CD8-positive, alpha-beta memory T cell (primary cell): ENCODE results near the gene NOD2. TPM values are rescaled to one million over a fixed set of nuclear protein-coding genes. Genes with fewer than 3 reads are reported as not detected.

Experiments
- CTCF ChIA-PET: fragments of 350-600 bp; sonication (Branson Sonifier 250); formaldehyde crosslinking; loops from one replicate; lab custom pipeline; 2021; ENCODE audit warnings: antibody characterized with exemption; lab: Charles Lee
- POLR2A ChIA-PET: fragments of 350-600 bp; sonication (Branson Sonifier 250); formaldehyde crosslinking; loops from one replicate; lab custom pipeline; 2021; ENCODE audit warnings: antibody characterized with exemption; lab: Charles Lee
- DNase-seq, 5 donors: peaks; one replicate each; pipeline versions ENCODE4 v3.0.0 to v3.0.0-alpha.2; 2020 to 2022; ENCODE audit warnings: mixed read lengths in 1 of 5
- H3K27ac ChIP-seq: one replicate; pipeline ENCODE4 v1.7.0; 2013; ENCODE audit warnings: low read depth, mild to moderate bottlenecking, low read length, moderate library complexity
- H3K27me3 ChIP-seq: 2 replicates; pipeline ENCODE4 v1.7.0; 2013; ENCODE audit warnings: low read length, mild to moderate bottlenecking; ENCODE audit not compliant: insufficient read depth, poor library complexity, severe bottlenecking
- H3K36me3 ChIP-seq: 2 replicates; pipeline ENCODE4 v1.7.0; 2013; ENCODE audit warnings: mild to moderate bottlenecking, low read length, moderate library complexity; ENCODE audit not compliant: insufficient read depth
- H3K4me1 ChIP-seq: 2 replicates; pipeline ENCODE4 v1.7.0; 2013; ENCODE audit warnings: mild to moderate bottlenecking, low read length, moderate library complexity; ENCODE audit not compliant: insufficient read depth
- H3K4me3 ChIP-seq: 2 replicates; pipeline ENCODE4 v1.7.0; 2013; ENCODE audit warnings: mild to moderate bottlenecking, low read length
- H3K9me3 ChIP-seq: 2 replicates; pipeline ENCODE4 v1.7.0; 2013; ENCODE audit warnings: mild to moderate bottlenecking, low read length
- H3K27ac Mint-ChIP-seq, 8 donors: one replicate each; pipeline ENCODE4 v1.8.0; 2020 to 2021; ENCODE audit warnings: mixed read lengths in 8 of 8, mild to moderate bottlenecking in 6 of 8, inconsistent platforms in 3 of 8, moderate library complexity in 3 of 8
- H3K27me3 Mint-ChIP-seq, 2 donors: one replicate each; pipeline ENCODE4 v1.8.0; 2020 to 2021; ENCODE audit warnings: mixed read lengths in 2 of 2, mild to moderate bottlenecking in 1 of 2, moderate library complexity in 1 of 2
- H3K36me3 Mint-ChIP-seq, 3 donors: one replicate each; pipeline ENCODE4 v1.8.0; 2020 to 2021; ENCODE audit warnings: mixed read lengths in 3 of 3, inconsistent platforms in 1 of 3, mild to moderate bottlenecking in 1 of 3
- H3K4me1 Mint-ChIP-seq, 3 donors: one replicate each; pipeline ENCODE4 v1.8.0; 2020 to 2021; ENCODE audit warnings: mixed read lengths in 3 of 3, inconsistent platforms in 1 of 3, mild to moderate bottlenecking in 1 of 3
- H3K4me3 Mint-ChIP-seq, 7 donors: one replicate each; pipeline ENCODE4 v1.8.0; 2020 to 2021; ENCODE audit warnings: mixed read lengths in 7 of 7, mild to moderate bottlenecking in 6 of 7, moderate library complexity in 4 of 7, inconsistent platforms in 2 of 7
- H3K9me3 Mint-ChIP-seq, 5 donors: one replicate each; pipeline ENCODE4 v1.8.0; 2020 to 2022; ENCODE audit warnings: mixed read lengths in 5 of 5, mild to moderate bottlenecking in 3 of 5, moderate library complexity in 2 of 5, inconsistent platforms in 1 of 5
- polyA plus RNA-seq: library from polyadenylated mRNA; unstranded; fragments of 300-500 nt; fragmentation: Illumina TruSeq; gene quantifications from one replicate; pipeline ENCODE4 v1.2.3, GENCODE V29; 2021
- total RNA-seq, 2 experiments: library from RNA; stranded (reverse); gene quantifications; one replicate each; pipeline ENCODE4 v1.2.3, GENCODE V29; 2021

NOD2 gene
- total and polyA plus RNA-seq, 3 experiments from 2014 or later, result 1.8 to 1.9 (median 1.8) TPM

DNA sequence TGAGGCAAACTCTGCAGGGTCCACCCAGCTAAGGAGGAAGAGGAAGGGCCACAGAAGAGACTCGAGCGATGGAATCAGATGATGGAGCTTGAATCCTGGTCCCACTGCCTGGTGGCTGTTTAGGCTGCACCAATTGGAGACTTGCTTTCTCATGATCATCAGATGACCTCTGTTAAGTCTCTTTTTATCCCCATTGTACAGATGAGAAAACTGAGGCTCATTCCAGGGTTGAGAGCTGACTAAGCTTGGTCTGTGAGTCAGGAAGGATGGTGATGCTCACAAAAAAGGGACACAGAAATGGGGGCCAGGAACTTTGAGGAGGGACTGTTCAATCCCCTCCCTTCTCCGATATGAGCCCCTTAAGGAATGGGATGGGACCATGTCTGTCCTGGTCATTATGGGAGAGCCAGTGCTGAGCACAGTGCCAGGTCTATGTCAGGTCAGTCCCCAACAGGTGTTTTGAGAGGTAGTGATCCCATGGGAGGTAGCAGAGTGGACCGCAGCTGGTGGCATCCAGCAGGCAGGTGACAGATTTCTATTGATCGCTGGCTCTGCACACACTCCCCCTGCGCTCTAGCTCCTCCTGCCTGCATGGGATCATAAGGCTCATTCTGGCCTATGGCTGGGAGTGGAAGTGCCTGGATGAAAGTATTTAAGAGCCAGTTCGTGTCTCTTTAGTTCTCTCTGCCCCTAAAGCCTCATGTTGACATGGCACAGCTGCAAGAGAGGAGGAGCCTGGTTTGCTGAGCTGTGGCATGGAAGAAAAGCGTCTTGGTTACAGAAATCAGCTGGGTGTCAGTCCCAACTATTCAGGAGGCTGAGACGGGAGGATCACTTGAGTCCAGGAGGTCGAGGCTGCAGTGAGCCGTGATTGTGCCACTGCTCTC is 39.5 kb upstream of the NOD2 start:
- Mint-ChIP-seq H3K4me3 (no peak overlapping the region), H3K27me3 (no peaks in the 10 kb centered on the region), H3K27ac (peak overlapping the region in 1 of 8 donors; percentile 44), H3K9me3 (no peaks in the 10 kb centered on the region), H3K4me1 (no peaks in the 10 kb centered on the region), H3K36me3 (peaks cover 0 to 4% (median 0%) of the 10 kb centered on the region in 3 donors)
- Histone ChIP-seq H3K4me1 (no peaks in the 10 kb centered on the region), H3K27me3 (no peaks in the 10 kb centered on the region), H3K36me3 (no peaks in the 10 kb centered on the region), H3K27ac (no peak overlapping the region), H3K9me3 (no peaks in the 10 kb centered on the region), H3K4me3 (no peak overlapping the region)
- POLR2A ChIA-PET, result no interaction called here
- CTCF ChIA-PET, result interaction anchor here (1.0 kb wide), 2 partner anchors 13 to 18 kb away, joined by 3 to 5 read pairs; no protein-coding TSS in a partner anchor
- no peak for DNase-seq

DNA sequence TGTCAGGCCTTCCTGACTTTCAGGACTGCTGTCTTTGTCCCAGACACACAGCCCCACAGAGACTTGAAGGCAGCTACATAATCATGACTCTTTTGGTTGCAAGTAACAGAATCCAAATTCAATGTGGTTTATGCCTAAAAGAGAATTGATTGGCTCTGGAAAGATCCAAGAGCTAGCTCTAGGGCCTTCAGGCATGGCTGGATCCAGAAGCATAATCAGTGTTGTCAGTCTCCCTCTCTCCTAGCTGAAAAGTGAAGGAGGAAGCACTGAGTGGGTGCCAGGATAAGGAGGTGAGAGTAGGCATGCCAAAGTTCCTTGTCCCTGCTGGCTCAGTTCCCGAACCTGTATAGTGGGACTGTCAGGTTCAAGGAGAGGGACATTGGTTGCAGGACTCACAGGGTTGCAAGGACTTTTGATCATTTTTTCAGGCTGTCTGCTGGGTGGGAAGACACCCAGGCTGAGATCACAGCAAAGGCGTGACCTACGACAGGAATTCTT is 37.8 kb upstream of the NOD2 start:
- no peak overlapping the region for H3K4me3 Mint-ChIP-seq
- no peaks in the 10 kb centered on the region for H3K36me3 ChIP-seq
- no peak overlapping the region for H3K4me3 ChIP-seq
- no peaks in the 10 kb centered on the region for H3K27me3 ChIP-seq
- H3K9me3 ChIP-seq, result no peaks in the 10 kb centered on the region
- no peak for DNase-seq
- POLR2A ChIA-PET, result no interaction called here
- H3K4me1 ChIP-seq, result no peaks in the 10 kb centered on the region
- H3K4me1 Mint-ChIP-seq, result no peaks in the 10 kb centered on the region
- H3K27me3 Mint-ChIP-seq, result no peaks in the 10 kb centered on the region
- H3K27ac Mint-ChIP-seq, result no peak overlapping the region
- H3K9me3 Mint-ChIP-seq, result no peaks in the 10 kb centered on the region
- no peak overlapping the region for H3K27ac ChIP-seq
- CTCF ChIA-PET, result no interaction called here
- H3K36me3 Mint-ChIP-seq, result peaks cover 0 to 2% (median 0%) of the 10 kb centered on the region in 3 donors

DNA sequence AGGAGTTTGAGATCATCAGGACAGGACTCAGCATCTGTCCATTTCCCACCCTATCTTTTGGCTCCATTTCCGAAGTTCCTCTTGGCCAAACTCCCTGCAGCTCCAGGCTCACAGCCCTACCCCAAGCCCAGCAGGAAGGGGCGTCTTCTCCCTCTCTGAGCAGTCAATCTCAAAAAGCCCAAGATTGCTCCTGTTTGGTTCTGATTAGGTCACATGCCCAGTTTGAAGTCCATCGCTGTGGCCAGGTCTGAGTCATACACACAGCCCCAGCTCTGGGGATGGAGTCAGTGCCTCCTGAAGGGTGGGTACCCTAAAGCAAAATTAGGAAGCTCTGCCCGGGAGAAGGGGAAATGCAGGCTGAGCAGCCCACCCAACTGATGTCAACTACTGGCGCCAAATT is 36.2 kb upstream of the NOD2 start:
- Mint-ChIP-seq H3K4me1 (no peaks in the 10 kb centered on the region), H3K4me3 (no peak overlapping the region), H3K9me3 (no peaks in the 10 kb centered on the region), H3K27me3 (no peaks in the 10 kb centered on the region), H3K36me3 (peaks cover 0 to 2% (median 0%) of the 10 kb centered on the region in 3 donors), H3K27ac (no peak overlapping the region)
- POLR2A ChIA-PET, result no interaction called here
- Histone ChIP-seq H3K27ac (no peak overlapping the region), H3K27me3 (no peaks in the 10 kb centered on the region), H3K36me3 (no peaks in the 10 kb centered on the region), H3K4me1 (no peaks in the 10 kb centered on the region), H3K4me3 (no peak overlapping the region), H3K9me3 (no peaks in the 10 kb centered on the region)
- DNase-seq, result no peak
- CTCF ChIA-PET, result interaction anchor here (1.1 kb wide), 2 partner anchors 8 to 633 kb away, joined by 4 read pairs; partner anchors contain the start of gene CNEP1R1

- Mint-ChIP-seq H3K9me3 (no peaks in the 10 kb centered on the region), H3K4me1 (peaks cover 2 to 6% (median 4%) of the 10 kb centered on the region in 3 donors), H3K27ac (peak overlapping the region in 1 of 8 donors; percentile 40), H3K36me3 (peaks cover 0 to 5% (median 0%) of the 10 kb centered on the region in 3 donors), H3K4me3 (no peak overlapping the region), H3K27me3 (no peaks in the 10 kb centered on the region)
- no peaks in the 10 kb centered on the region for H3K36me3 ChIP-seq
- no peak overlapping the region for H3K27ac ChIP-seq
- CTCF ChIA-PET, result interaction anchor here (0.7 kb wide), 1 partner anchor 488 kb away, joined by 3 read pairs; no protein-coding TSS in a partner anchor
- no peak overlapping the region for H3K4me3 ChIP-seq
- POLR2A ChIA-PET, result interaction anchor here (0.6 kb wide), 1 partner anchor 20 kb away, joined by 3 read pairs; no protein-coding TSS in a partner anchor
- DNase-seq, result no peak
- H3K4me1 ChIP-seq, result peaks cover 3% of the 10 kb centered on the region
- H3K27me3 ChIP-seq, result no peaks in the 10 kb centered on the region
- H3K9me3 ChIP-seq, result no peaks in the 10 kb centered on the region
These were observed 33.6 kb upstream of the NOD2 start for GRCh38 chr16:50659806-50660205.

DNA sequence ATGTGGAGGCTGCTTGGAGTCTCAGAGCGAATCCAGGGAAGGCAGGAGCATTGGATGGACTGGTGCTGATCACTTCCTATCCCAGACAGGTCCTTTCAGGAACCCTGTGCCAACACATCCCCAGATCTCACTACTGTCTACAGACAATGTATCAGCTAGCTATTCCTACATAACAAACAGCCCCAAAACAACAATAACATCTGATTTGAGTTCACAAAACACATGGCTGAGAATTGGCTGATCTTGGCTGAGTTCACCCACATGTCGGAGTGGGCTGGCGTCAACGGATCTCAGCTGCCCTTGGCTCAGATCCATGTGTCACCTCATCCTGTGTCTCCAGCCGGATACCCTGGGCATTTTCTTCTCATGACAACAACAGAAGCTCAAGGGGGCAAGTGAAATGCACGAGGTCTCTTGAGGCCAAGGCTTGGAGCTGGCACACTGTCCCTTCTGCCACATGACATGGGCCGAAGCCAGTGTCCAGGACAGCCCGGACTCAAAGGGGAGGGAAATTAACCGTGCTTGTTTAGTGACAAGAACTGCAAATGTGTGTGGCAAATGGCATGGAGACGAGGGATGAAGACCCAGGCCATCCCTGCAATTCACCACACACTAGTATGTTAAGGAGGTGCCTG is 31.0 kb upstream of the NOD2 start:
- no peaks in the 10 kb centered on the region for H3K27me3 Mint-ChIP-seq
- H3K9me3 Mint-ChIP-seq, result no peaks in the 10 kb centered on the region
- Histone ChIP-seq H3K27me3 (no peaks in the 10 kb centered on the region), H3K27ac (no peak overlapping the region), H3K36me3 (no peaks in the 10 kb centered on the region), H3K4me1 (peaks cover 27% of the 10 kb centered on the region), H3K9me3 (no peaks in the 10 kb centered on the region), H3K4me3 (no peak overlapping the region)
- no peak for DNase-seq
- peaks cover 0 to 5% (median 0%) of the 10 kb centered on the region in 3 donors for H3K36me3 Mint-ChIP-seq
- no peak overlapping the region for H3K4me3 Mint-ChIP-seq
- H3K27ac Mint-ChIP-seq, result peak overlapping the region in 1 of 8 donors; percentile 60
- peaks cover 20 to 28% (median 26%) of the 10 kb centered on the region in 3 donors for H3K4me1 Mint-ChIP-seq
- POLR2A ChIA-PET, result no interaction called here
- CTCF ChIA-PET, result interaction anchor here (1.2 to 8.1 kb wide), 4 partner anchors 9 to 637 kb away, joined by 3 to 116 read pairs (median 6); partner anchors contain the start of genes CNEP1R1 and SNX20

DNA sequence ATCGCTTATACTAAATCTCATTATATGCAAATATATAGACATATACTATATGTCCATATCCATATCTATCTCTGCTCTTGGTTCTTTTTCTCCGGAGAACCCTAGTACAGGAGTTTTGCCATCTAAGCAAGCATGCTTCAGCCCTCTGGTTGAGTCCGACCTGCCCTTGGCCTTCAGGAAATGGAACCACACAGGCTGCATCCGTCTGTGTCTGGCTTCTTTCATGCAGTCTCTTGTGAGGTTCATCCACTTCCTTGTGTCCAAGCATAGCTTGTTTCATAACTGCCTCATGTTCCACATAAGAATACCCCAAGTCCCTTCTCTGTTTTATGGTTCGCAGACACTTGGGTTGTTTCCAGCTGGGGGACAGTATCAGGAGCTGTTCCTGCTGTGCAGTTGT is 29.1 kb upstream of the NOD2 start:
- CTCF ChIA-PET, result interaction anchor here (0.8 to 8.1 kb wide), 15 partner anchors 13 to 639 kb away, joined by 3 to 116 read pairs (median 10); partner anchors contain the start of genes CNEP1R1, HEATR3 and SNX20
- POLR2A ChIA-PET, result no interaction called here

GRCh38 chr16:50665128-50665878 is 28.1 kb upstream of the NOD2 start:
- peak; percentile 73 to 84 (median 76) for DNase-seq
- no peaks in the 10 kb centered on the region for H3K36me3 ChIP-seq
- peak overlapping the region; percentile 18 for H3K27ac ChIP-seq

More for the DNA sequence above, 29.1 kb upstream of the NOD2 start:
- no peak for DNase-seq
- Histone ChIP-seq H3K9me3 (no peaks in the 10 kb centered on the region), H3K4me3 (no peak overlapping the region), H3K4me1 (peaks cover 30% of the 10 kb centered on the region), H3K27ac (no peak overlapping the region), H3K27me3 (no peaks in the 10 kb centered on the region), H3K36me3 (no peaks in the 10 kb centered on the region)
- peak overlapping the region; percentile 26 to 93 (median 84) for H3K4me3 Mint-ChIP-seq
- peaks cover 29 to 43% (median 38%) of the 10 kb centered on the region in 3 donors for H3K4me1 Mint-ChIP-seq
- peak overlapping the region in 2 of 8 donors; percentile 55 to 73 for H3K27ac Mint-ChIP-seq
- no peaks in the 10 kb centered on the region for H3K27me3 Mint-ChIP-seq
- H3K9me3 Mint-ChIP-seq, result no peaks in the 10 kb centered on the region
- peaks cover 3 to 13% (median 7%) of the 10 kb centered on the region in 3 donors for H3K36me3 Mint-ChIP-seq

More at GRCh38 chr16:50665128-50665878, 28.1 kb upstream of the NOD2 start:
- Histone ChIP-seq H3K4me3 (peak overlapping the region; percentile 76), H3K27me3 (no peaks in the 10 kb centered on the region), H3K9me3 (no peaks in the 10 kb centered on the region), H3K4me1 (peaks cover 30% of the 10 kb centered on the region)
- ChIA-PET POLR2A (interaction anchor here (0.6 to 1.1 kb wide), 3 partner anchors 10 to 16 kb away, joined by 3 read pairs; partner anchors contain the start of gene SNX20), CTCF (interaction anchor here (0.6 to 8.1 kb wide), 66 partner anchors 8 to 645 kb away, joined by 3 to 116 read pairs (median 4); partner anchors contain the start of genes BRD7, CNEP1R1, CYLD and HEATR3)
- Mint-ChIP-seq H3K9me3 (no peaks in the 10 kb centered on the region), H3K4me1 (peaks cover 29 to 43% (median 38%) of the 10 kb centered on the region in 3 donors), H3K4me3 (peak overlapping the region; percentile 69 to 93 (median 84)), H3K27me3 (no peaks in the 10 kb centered on the region), H3K27ac (peak overlapping the region in 7 of 8 donors; percentile 61 to 97 (median 83)), H3K36me3 (peaks cover 3 to 21% (median 7%) of the 10 kb centered on the region in 3 donors)
